ENCODE results near the gene AK1.

AK1 gene

DNA sequence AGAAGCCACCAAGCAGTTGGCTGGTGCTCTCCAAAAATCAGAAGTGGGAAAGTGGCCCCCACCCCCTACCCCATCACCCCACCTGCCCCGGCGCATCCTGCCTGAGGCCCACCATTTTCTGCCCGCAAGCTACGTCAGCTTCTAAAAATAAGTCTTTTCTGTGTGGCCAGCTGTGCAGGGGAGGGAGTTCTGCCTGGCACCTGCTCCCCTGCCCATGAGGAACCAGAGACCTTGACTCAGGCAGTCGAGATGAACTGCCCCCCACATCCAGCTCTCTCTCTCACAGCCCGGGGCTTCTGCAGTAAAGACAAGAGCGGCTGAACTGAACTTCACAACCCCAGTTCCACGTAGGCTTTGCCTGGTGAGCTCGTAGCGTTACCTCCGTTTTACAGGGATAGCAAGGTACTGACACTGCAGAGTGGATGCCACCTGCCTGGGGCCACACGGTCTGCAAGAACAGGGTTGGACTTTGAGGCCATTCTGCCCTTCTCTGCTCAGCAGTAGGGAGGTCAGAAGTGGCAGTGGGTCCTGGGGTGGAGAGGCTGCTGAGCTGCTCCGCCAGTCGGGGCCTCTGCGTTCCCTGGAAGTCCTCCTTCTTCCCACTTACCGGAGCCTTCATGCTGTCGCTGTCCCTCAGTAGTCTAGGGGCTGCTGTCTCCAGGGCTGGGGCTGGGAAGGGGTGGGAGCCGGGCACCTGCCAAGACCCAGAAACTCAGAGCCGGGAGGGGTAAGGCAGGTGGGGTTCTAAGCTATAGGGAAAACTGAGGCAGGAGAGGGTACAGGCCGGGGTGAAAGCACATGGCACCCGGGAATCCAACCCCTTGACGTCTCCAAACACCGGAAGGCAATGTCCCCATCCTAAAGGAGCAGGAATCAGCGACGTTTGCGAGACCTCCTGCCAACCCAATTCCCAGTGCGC lies 38.6 kb upstream of the AK1 start:
- TF ChIP-seq CTCF (IDR thresholded peaks at IDR 0.05; ENCODE audit: insufficient read depth, low read depth, low read length, missing control alignments): no peak
- no peak for DNase-seq (ENCODE audit: low read depth)
- H3K4me3 ChIP-seq (ENCODE audit: low read length): peak overlapping the region; percentile 71

- no peak for TF ChIP-seq CTCF (IDR thresholded peaks at IDR 0.05; ENCODE audit: insufficient read depth, low read depth, low read length, missing control alignments)
- H3K4me3 ChIP-seq (ENCODE audit: low read length): no peak overlapping the region
- no peak for DNase-seq (ENCODE audit: low read depth)
Measured at GRCh38 chr9:127915325-127915752, 37.9 kb upstream of the AK1 start.

GRCh38 chr9:127913682-127914081 lies 36.2 kb upstream of the AK1 start:
- TF ChIP-seq CTCF (IDR thresholded peaks at IDR 0.05; ENCODE audit: insufficient read depth, low read depth, low read length, missing control alignments): no peak
- no peak overlapping the region for H3K4me3 ChIP-seq (ENCODE audit: low read length)
- DNase-seq (ENCODE audit: low read depth): no peak

GRCh38 chr9:127912882-127913281 lies 35.4 kb upstream of the AK1 start:
- no peak overlapping the region for H3K4me3 ChIP-seq (ENCODE audit: low read length)
- DNase-seq (ENCODE audit: low read depth): no peak
- TF ChIP-seq CTCF (IDR thresholded peaks at IDR 0.05; ENCODE audit: insufficient read depth, low read depth, low read length, missing control alignments): no peak

DNA sequence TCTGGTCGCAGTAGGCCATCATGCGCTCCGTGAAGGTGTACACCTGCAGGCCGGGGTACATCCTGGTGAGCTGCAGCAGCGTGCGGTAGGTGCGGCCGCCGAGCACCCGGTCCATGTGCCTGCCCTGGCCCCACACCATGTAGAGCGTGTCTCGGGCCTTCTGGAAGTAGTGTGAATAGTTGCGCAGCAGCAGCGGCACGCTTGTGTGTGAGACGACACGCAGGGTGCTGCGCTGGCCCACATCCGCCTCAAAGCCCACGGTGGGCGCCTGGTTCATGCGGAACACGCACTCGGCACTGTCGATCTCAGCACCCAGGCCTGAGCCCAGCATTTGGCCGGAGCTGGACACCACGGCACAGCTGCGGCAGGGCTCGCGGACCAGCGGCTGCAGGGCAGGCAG lies 34.8 kb upstream of the AK1 start:
- H3K4me3 ChIP-seq (ENCODE audit: low read length): no peak overlapping the region
- no peak for DNase-seq (ENCODE audit: low read depth)
- no peak for TF ChIP-seq CTCF (IDR thresholded peaks at IDR 0.05; ENCODE audit: insufficient read depth, low read depth, low read length, missing control alignments)

- H3K4me3 ChIP-seq (ENCODE audit: low read length): no peak overlapping the region
- TF ChIP-seq CTCF (IDR thresholded peaks at IDR 0.05; ENCODE audit: insufficient read depth, low read depth, low read length, missing control alignments): peak; percentile 43
- DNase-seq (ENCODE audit: low read depth): peak; percentile 35
Measured at GRCh38 chr9:127910613-127911205, 33.2 kb upstream of the AK1 start.

Data from epithelial cell of esophagus (primary cell).